Cardiac fibroblast (primary cell): ENCODE measurements around the gene OGFOD3.

Source experiments
- DNase-seq, 2 donors: peaks; one replicate each; pipeline versions ENCODE4 v3.0.0 to v3.0.0-alpha.2; 2010; ENCODE audit warnings: low read depth in 2 of 2
- H3K4me3 ChIP-seq, 2 donors: replicated peaks in 1 of 2; 1 replicate in 1 of 2; 2 replicates in 1 of 2; pipeline ENCODE4 v1.5.1; 2011; ENCODE audit warnings: low read depth in 2 of 2, low read length in 2 of 2, mild to moderate bottlenecking in 2 of 2, moderate library complexity in 1 of 2
- TF ChIP-seq, protein P1 (sequence below): IDR thresholded peaks from one replicate; pipeline ENCODE4 v1.5.1; 2011; ENCODE audit warnings: low read depth, mild to moderate bottlenecking, low read length, inconsistent platforms

Gene OGFOD3

DNA sequence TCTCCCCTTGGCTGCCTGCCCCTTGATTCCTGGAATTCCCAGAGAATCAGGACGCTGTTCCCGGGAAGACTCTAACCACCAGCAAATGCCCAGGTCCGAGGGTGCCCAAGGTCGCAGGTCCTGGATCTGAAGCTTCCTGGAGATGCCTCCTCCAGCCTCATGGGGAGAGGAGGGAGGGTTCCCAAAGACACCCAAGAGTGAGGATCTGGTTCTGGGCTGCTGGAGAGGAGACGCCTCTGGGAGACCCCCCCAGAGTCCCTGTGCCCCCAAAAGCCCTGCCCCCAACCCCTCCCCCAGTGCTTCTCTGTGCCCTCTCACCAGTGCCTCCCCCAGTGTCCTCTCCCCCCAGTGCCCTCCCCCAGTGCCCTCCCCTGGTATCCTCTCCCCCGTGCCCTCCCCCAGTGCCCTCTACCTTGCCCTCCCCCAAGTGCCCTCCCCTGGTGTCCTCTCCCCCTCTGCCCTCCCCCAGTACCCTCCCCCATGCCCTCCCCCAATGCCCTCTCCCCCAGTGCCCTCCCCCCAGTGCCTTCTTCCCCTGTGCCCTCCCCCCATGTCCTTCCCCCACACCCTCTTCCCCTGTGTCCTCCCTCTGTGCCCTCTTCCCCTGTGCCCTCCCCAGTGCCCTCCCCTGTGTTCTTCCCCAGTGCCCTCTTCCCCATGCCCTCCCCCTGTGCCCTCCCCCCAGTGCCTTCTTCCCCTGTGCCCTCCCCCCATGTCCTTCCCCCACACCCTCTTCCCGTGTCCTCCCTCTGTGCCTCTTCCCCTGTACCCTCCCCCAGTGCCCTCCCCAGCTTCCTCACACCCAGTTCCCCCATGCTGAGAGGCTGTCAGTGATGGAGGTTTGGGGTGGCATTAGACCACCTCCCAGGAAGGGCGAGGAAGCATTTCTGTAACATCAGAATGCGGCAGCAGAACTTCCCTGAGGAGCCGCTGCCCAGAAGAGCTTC lies 78.5 kb downstream of the OGFOD3 start:
- no peak for DNase-seq
- peak overlapping the region; percentile 8 to 26 for H3K4me3 ChIP-seq
- TF ChIP-seq, protein P1, sequence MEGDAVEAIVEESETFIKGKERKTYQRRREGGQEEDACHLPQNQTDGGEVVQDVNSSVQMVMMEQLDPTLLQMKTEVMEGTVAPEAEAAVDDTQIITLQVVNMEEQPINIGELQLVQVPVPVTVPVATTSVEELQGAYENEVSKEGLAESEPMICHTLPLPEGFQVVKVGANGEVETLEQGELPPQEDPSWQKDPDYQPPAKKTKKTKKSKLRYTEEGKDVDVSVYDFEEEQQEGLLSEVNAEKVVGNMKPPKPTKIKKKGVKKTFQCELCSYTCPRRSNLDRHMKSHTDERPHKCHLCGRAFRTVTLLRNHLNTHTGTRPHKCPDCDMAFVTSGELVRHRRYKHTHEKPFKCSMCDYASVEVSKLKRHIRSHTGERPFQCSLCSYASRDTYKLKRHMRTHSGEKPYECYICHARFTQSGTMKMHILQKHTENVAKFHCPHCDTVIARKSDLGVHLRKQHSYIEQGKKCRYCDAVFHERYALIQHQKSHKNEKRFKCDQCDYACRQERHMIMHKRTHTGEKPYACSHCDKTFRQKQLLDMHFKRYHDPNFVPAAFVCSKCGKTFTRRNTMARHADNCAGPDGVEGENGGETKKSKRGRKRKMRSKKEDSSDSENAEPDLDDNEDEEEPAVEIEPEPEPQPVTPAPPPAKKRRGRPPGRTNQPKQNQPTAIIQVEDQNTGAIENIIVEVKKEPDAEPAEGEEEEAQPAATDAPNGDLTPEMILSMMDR: no peak
